Endothelial cell of umbilical vein (primary cell): ENCODE results near the gene ALG1L2. TPM values are rescaled to one million over a fixed set of nuclear protein-coding genes. Genes with fewer than 3 reads are reported as not detected.
"Not testable (repeated sequence)": the region's sequence is repeated elsewhere in the genome, so short reads cannot be mapped to it uniquely, and the experiment has no call there.

Source experiments
- BruUV-seq: library from RNA; stranded (reverse); fragments of 400-500 nt; replicated peaks from 2 replicates; lab custom pipeline; 2021; lab: Mats Ljungman, UMichigan
- CTCF ChIA-PET: fragments of 300-600, 350-600 bp; sonication (Branson Sonifier 250); formaldehyde crosslinking; loops from one replicate; lab custom pipeline; 2021; ENCODE audit warnings: antibody characterized with exemption, inconsistent platforms; lab: Charles Lee
- POLR2A ChIA-PET: fragments of 300-600, 350-600 bp; sonication (Branson Sonifier 250); formaldehyde crosslinking; loops from one replicate; lab custom pipeline; 2021; ENCODE audit warnings: antibody characterized with exemption, inconsistent platforms; lab: Charles Lee
- DNase-seq: peaks from one replicate; pipeline ENCODE4 v3.0.0-alpha.2; 2011; ENCODE audit warnings: low read depth, low spot score
- FAIRE-seq: peaks from 2 replicates; lab custom pipeline; 2011; peaks lifted over from hg19 to GRCh38; lab: Jason Lieb, UNC
- H2AFZ ChIP-seq: 2 replicates; pipeline ENCODE4 v1.6.0; 2012; ENCODE audit warnings: low read depth, low read length, control low read depth, inconsistent platforms
- H3K27ac ChIP-seq: 2 replicates; pipeline ENCODE4 v1.5.1; 2011; ENCODE audit warnings: low read depth, mild to moderate bottlenecking, control low read depth, low read length, moderate library complexity; ENCODE audit not compliant: insufficient read depth
- H3K27me3 ChIP-seq, 2 experiments: 2 replicates each; pipeline versions ENCODE4 v1.6.0 to v1.6.1; 2011; ENCODE audit warnings: low read length in 2 of 2, mixed read lengths in 1 of 2; ENCODE audit not compliant: control insufficient read depth in 2 of 2, insufficient read depth in 2 of 2
- H3K36me3 ChIP-seq, 2 experiments: 2 replicates in 1 of 2; 3 replicates in 1 of 2; pipeline ENCODE4 v1.5.1; 2011; ENCODE audit warnings: low read length in 2 of 2, mild to moderate bottlenecking in 1 of 2, moderate library complexity in 1 of 2; ENCODE audit not compliant: control insufficient read depth in 2 of 2, insufficient read depth in 2 of 2; ENCODE audit errors: extremely low read depth in 1 of 2
- H3K4me1 ChIP-seq: 3 replicates; pipeline ENCODE4 v1.5.1; 2011; ENCODE audit warnings: mild to moderate bottlenecking, low read length; ENCODE audit not compliant: control insufficient read depth, insufficient read depth; ENCODE audit errors: extremely low read depth
- H3K4me2 ChIP-seq: 2 replicates; pipeline ENCODE4 v1.6.1; 2011; ENCODE audit warnings: low read length, control low read depth, mixed read lengths; ENCODE audit not compliant: insufficient read depth
- H3K4me3 ChIP-seq, 3 experiments: fragments of 200-600 bp in 1 of 3; sonication (generic), shearing (Covaris generic) in 1 of 3; replicated peaks in 1 of 3; 2 replicates each; pipeline ENCODE4 v1.5.1; 2011 to 2016; ENCODE audit warnings: control low read depth in 3 of 3, low read length in 3 of 3, mild to moderate bottlenecking in 2 of 3, inconsistent platforms in 1 of 3, low read depth in 1 of 3, moderate library complexity in 1 of 3; ENCODE audit not compliant: insufficient read depth in 1 of 3
- H3K79me2 ChIP-seq: 2 replicates; pipeline ENCODE4 v1.6.0; 2012; ENCODE audit warnings: low read length, inconsistent platforms; ENCODE audit not compliant: control insufficient read depth, insufficient read depth
- H3K9ac ChIP-seq: replicated peaks from 2 replicates; pipeline ENCODE3; 2011; ENCODE audit warnings: low read length, control low read depth; ENCODE audit not compliant: insufficient read depth; ENCODE audit errors: extremely low read depth
- H3K9me1 ChIP-seq: replicated peaks from 3 replicates; pipeline ENCODE4 v1.6.0; 2011; ENCODE audit warnings: mild to moderate bottlenecking, low read length; ENCODE audit not compliant: control insufficient read depth, insufficient read depth; ENCODE audit errors: extremely low read depth
- H3K9me3 ChIP-seq: replicated peaks from 2 replicates; pipeline ENCODE4 v1.5.1; 2012; ENCODE audit warnings: low read length, inconsistent platforms; ENCODE audit not compliant: control insufficient read depth, insufficient read depth
- H4K20me1 ChIP-seq: replicated peaks from 2 replicates; pipeline ENCODE3; 2011; ENCODE audit warnings: mild to moderate bottlenecking, low read length; ENCODE audit not compliant: control insufficient read depth, insufficient read depth; ENCODE audit errors: extremely low read depth
- EZH2 ChIP-seq: IDR thresholded peaks from 2 replicates; pipeline ENCODE4 v1.6.1; 2012; ENCODE audit warnings: borderline replicate concordance, low read depth, mild to moderate bottlenecking, moderate library complexity, low read length, inconsistent platforms; ENCODE audit not compliant: severe bottlenecking
- FOS ChIP-seq: IDR thresholded peaks from 2 replicates; pipeline ENCODE4 v1.6.1; 2011; ENCODE audit warnings: mild to moderate bottlenecking, low read length, moderate library complexity, borderline replicate concordance; ENCODE audit not compliant: insufficient read depth
- GATA2 ChIP-seq: IDR thresholded peaks from 2 replicates; pipeline ENCODE4 v1.7.0; 2011; ENCODE audit warnings: low read depth, mild to moderate bottlenecking, moderate library complexity, mixed read lengths, low read length; ENCODE audit not compliant: insufficient read length, insufficient read depth
- JUN ChIP-seq: IDR thresholded peaks from 2 replicates; pipeline ENCODE4 v1.6.1; 2011; ENCODE audit warnings: borderline replicate concordance, low read depth; ENCODE audit not compliant: insufficient read length, insufficient read depth
- MAX ChIP-seq: IDR thresholded peaks from 2 replicates; pipeline ENCODE4 v1.6.1; 2011; ENCODE audit not compliant: insufficient read depth, insufficient read length
- MYC ChIP-seq: IDR thresholded peaks from one replicate; pipeline ENCODE4 v1.6.1; 2011; ENCODE audit warnings: mild to moderate bottlenecking, low read depth, low read length
- POLR2A ChIP-seq: IDR thresholded peaks from 2 replicates; pipeline ENCODE4 v1.6.1; 2012; ENCODE audit warnings: low read depth, mild to moderate bottlenecking, control low read depth, low read length
- POLR2AphosphoS5 ChIP-seq: IDR thresholded peaks from 2 replicates; pipeline ENCODE4 v1.6.1; 2012; ENCODE audit warnings: low read depth, mild to moderate bottlenecking, control low read depth, low read length, moderate library complexity; ENCODE audit not compliant: insufficient read depth
- dilution Hi-C: fragments of 300-500 bp; cut with MboI; formaldehyde crosslinking; loops from one replicate; pipeline ENCODE4 v1.15.0; 2019; ENCODE audit warnings: low sequenced_read_pairs; ENCODE audit not compliant: extremely low pct_ligation_motif_present
- intact Hi-C: fragments of 100-400 bp; cut with micrococcal nuclease; formaldehyde crosslinking; loops from one replicate; pipeline ENCODE4 v1.10.0; 2022
- polyA plus RNA-seq, 4 experiments: library from polyadenylated mRNA; depleted of rRNA in 3 of 4; stranded (reverse) in 3 of 4; unstranded in 1 of 4; fragments of >200 nt; gene quantifications; 2 replicates each; pipeline versions ENCODE4 v1.2.1 to v1.2.3, GENCODE V29; 2011 to 2012; ENCODE audit warnings: missing spikeins in 1 of 4
- total RNA-seq: library from RNA; stranded (reverse); gene quantifications from 2 replicates; pipeline ENCODE4 v1.2.3, GENCODE V29; 2021
- TF ChIP-seq, protein P1 (sequence below), 2 donors: IDR thresholded peaks; 1 replicate in 1 of 2; 2 replicates in 1 of 2; pipeline ENCODE4 v1.5.1; 2011; ENCODE audit warnings: low read length in 2 of 2, mild to moderate bottlenecking in 2 of 2, moderate library complexity in 2 of 2, control low read depth in 1 of 2, inconsistent platforms in 1 of 2, low read depth in 1 of 2; ENCODE audit not compliant: insufficient read depth in 1 of 2; ENCODE audit errors: extremely low read depth in 1 of 2

ALG1L2 gene
- total and polyA plus RNA-seq, 2 donors (not counting 3 experiments of a cell fraction or from before 2014, with no cell fraction given), result not detected

- Histone ChIP-seq H3K4me2 (no peak overlapping the region), H4K20me1 (no peaks in the 10 kb centered on the region), H3K9me3 (no peaks in the 10 kb centered on the region), H3K9me1 (no peaks in the 10 kb centered on the region), H3K79me2 (no peaks in the 10 kb centered on the region), H3K9ac (no peak overlapping the region), H3K36me3 (no peaks in the 10 kb centered on the region), H3K4me3 (no peak overlapping the region), H3K27me3 (no peaks in the 10 kb centered on the region), H3K4me1 (no peaks in the 10 kb centered on the region), H3K27ac (no peak overlapping the region), H2AFZ (no peak overlapping the region)
- intact Hi-C loops (loop anchor here (10.0 kb wide), 1 partner anchor 469 kb away; no protein-coding TSS in a partner anchor), dilution Hi-C loops (no loop called here)
- FAIRE-seq (no peak), DNase-seq (no peak)
- BruUV-seq, result no TSS peak
- ChIA-PET POLR2A (no interaction called here), CTCF (interaction anchor here (1.8 to 5.2 kb wide), 2 partner anchors 152 kb away, joined by 6 to 103 read pairs; no protein-coding TSS in a partner anchor)
- TF ChIP-seq GATA2 (no peak), POLR2AphosphoS5 (no peak), EZH2 (no peak), MYC (no peak), MAX (no peak), JUN (no peak), POLR2A (no peak), FOS (no peak)
- TF ChIP-seq, protein P1, sequence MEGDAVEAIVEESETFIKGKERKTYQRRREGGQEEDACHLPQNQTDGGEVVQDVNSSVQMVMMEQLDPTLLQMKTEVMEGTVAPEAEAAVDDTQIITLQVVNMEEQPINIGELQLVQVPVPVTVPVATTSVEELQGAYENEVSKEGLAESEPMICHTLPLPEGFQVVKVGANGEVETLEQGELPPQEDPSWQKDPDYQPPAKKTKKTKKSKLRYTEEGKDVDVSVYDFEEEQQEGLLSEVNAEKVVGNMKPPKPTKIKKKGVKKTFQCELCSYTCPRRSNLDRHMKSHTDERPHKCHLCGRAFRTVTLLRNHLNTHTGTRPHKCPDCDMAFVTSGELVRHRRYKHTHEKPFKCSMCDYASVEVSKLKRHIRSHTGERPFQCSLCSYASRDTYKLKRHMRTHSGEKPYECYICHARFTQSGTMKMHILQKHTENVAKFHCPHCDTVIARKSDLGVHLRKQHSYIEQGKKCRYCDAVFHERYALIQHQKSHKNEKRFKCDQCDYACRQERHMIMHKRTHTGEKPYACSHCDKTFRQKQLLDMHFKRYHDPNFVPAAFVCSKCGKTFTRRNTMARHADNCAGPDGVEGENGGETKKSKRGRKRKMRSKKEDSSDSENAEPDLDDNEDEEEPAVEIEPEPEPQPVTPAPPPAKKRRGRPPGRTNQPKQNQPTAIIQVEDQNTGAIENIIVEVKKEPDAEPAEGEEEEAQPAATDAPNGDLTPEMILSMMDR (IDR thresholded peaks at IDR 0.05; ENCODE audit: extremely low read depth in 1 of 2, insufficient read depth in 1 of 2, low read depth in 1 of 2, low read length in 2 of 2), result no peak
Observed at GRCh38 chr3:130093741-130094391, 12.2 kb downstream of the ALG1L2 start.

- FAIRE-seq, DNase-seq, H3K9me1 ChIP-seq, dilution Hi-C loops, H3K9ac ChIP-seq, BruUV-seq, H3K9me3 ChIP-seq, H4K20me1 ChIP-seq, H3K4me2 ChIP-seq, H3K27me3 ChIP-seq, POLR2A ChIA-PET, H3K27ac ChIP-seq, H3K36me3 ChIP-seq, H3K4me3 ChIP-seq, H3K79me2 ChIP-seq, H3K4me1 ChIP-seq, H2AFZ ChIP-seq: not testable (repeated sequence)
- CTCF ChIA-PET, result interaction anchor here (5.2 kb wide), 1 partner anchor 152 kb away, joined by 103 read pairs; no protein-coding TSS in a partner anchor
- intact Hi-C loops, result loop anchor here (10.0 kb wide), 1 partner anchor 470 kb away; no protein-coding TSS in a partner anchor
Observed at GRCh38 chr3:130094491-130094941, 12.9 kb downstream of the ALG1L2 start.
